GM21515 (cell line): Measurements from ENCODE around the gene MPZL1.

Experiments
- ATAC-seq: cut with Tn5 transposase; IDR thresholded peaks from one replicate; pipeline ENCODE4 v1.9.1; 2021; ENCODE audit not compliant: unreplicated experiment

The MPZL1 gene

GRCh38 chr1:167776151-167776550 lies 54.4 kb downstream of the MPZL1 start:
- ATAC-seq = no peak

GRCh38 chr1:167776616-167777268 lies 55.0 kb downstream of the MPZL1 start:
- ATAC-seq = no peak

GRCh38 chr1:167777269-167777650 lies 55.5 kb downstream of the MPZL1 start:
- ATAC-seq = no peak

GRCh38 chr1:167781558-167781957 lies 59.8 kb downstream of the MPZL1 start:
- no peak for ATAC-seq

GRCh38 chr1:167782946-167783345 lies 61.2 kb downstream of the MPZL1 start:
- ATAC-seq = no peak

GRCh38 chr1:167784876-167785550 lies 63.2 kb downstream of the MPZL1 start:
- ATAC-seq = no peak

- no peak for ATAC-seq
These were observed 64.7 kb downstream of the MPZL1 start for GRCh38 chr1:167786502-167786901.

- no peak for ATAC-seq
These were observed 67.7 kb downstream of the MPZL1 start for GRCh38 chr1:167789501-167789900.

GRCh38 chr1:167790117-167790516 lies 68.3 kb downstream of the MPZL1 start:
- no peak for ATAC-seq

- no peak for ATAC-seq
These were observed 69.8 kb downstream of the MPZL1 start for GRCh38 chr1:167791281-167792187.

- ATAC-seq = no peak
These were observed 70.4 kb downstream of the MPZL1 start for GRCh38 chr1:167792188-167792565.

GRCh38 chr1:167794043-167794442 lies 72.3 kb downstream of the MPZL1 start:
- ATAC-seq = no peak

GRCh38 chr1:167795810-167796740 lies 74.3 kb downstream of the MPZL1 start:
- ATAC-seq = no peak

- ATAC-seq = no peak
These were observed 75.2 kb downstream of the MPZL1 start for GRCh38 chr1:167797015-167797414.

- no peak for ATAC-seq
These were observed 77.2 kb downstream of the MPZL1 start for GRCh38 chr1:167798952-167799351.

- no peak for ATAC-seq
These were observed 78.0 kb downstream of the MPZL1 start for GRCh38 chr1:167799747-167800146.

- no peak for ATAC-seq
These were observed 78.5 kb downstream of the MPZL1 start for GRCh38 chr1:167800251-167800650.

- no peak for ATAC-seq
These were observed 80.5 kb downstream of the MPZL1 start for GRCh38 chr1:167802235-167802634.

GRCh38 chr1:167803358-167804207 lies 81.8 kb downstream of the MPZL1 start:
- ATAC-seq = peak; percentile 85

GRCh38 chr1:167805041-167805556 lies 83.3 kb downstream of the MPZL1 start:
- ATAC-seq = peak; percentile 62
